GM18907 (cell line): Measurements from ENCODE around the gene ZC3H7B.

ENCODE experiments used
- ATAC-seq: cut with Tn5 transposase; IDR thresholded peaks from one replicate; pipeline ENCODE4 v1.9.1; 2021; ENCODE audit warnings: mild to moderate bottlenecking, moderate library complexity; ENCODE audit not compliant: unreplicated experiment

ZC3H7B gene

GRCh38 chr22:41324821-41325528 is 23.6 kb downstream of the ZC3H7B start:
- no peak for ATAC-seq

- ATAC-seq, result no peak
These were observed 25.8 kb downstream of the ZC3H7B start for GRCh38 chr22:41327124-41327523.

- ATAC-seq, result no peak
These were observed 28.8 kb downstream of the ZC3H7B start for GRCh38 chr22:41330169-41330568.

GRCh38 chr22:41332217-41332939 is 31.1 kb downstream of the ZC3H7B start:
- ATAC-seq, result no peak

GRCh38 chr22:41333806-41334205 is 32.5 kb downstream of the ZC3H7B start:
- ATAC-seq, result no peak

GRCh38 chr22:41334215-41334614 is 32.9 kb downstream of the ZC3H7B start:
- ATAC-seq, result no peak

- ATAC-seq, result no peak
These were observed 33.8 kb downstream of the ZC3H7B start for GRCh38 chr22:41334951-41335635.

- ATAC-seq, result no peak
These were observed 37.4 kb downstream of the ZC3H7B start for GRCh38 chr22:41338614-41339212.

- ATAC-seq, result no peak
These were observed 38.5 kb downstream of the ZC3H7B start for GRCh38 chr22:41339823-41340222.

- ATAC-seq, result no peak
These were observed 39.0 kb downstream of the ZC3H7B start for GRCh38 chr22:41340357-41340756.

- no peak for ATAC-seq
These were observed 39.7 kb downstream of the ZC3H7B start for GRCh38 chr22:41341012-41341411.

- ATAC-seq, result no peak
These were observed 40.7 kb downstream of the ZC3H7B start for GRCh38 chr22:41341990-41342389.

- no peak for ATAC-seq
These were observed 42.0 kb downstream of the ZC3H7B start for GRCh38 chr22:41343300-41343699.

GRCh38 chr22:41343717-41344116 is 42.4 kb downstream of the ZC3H7B start:
- ATAC-seq, result no peak

GRCh38 chr22:41344189-41344788 is 43.0 kb downstream of the ZC3H7B start:
- no peak for ATAC-seq

GRCh38 chr22:41345807-41346335 is 44.5 kb downstream of the ZC3H7B start:
- ATAC-seq, result no peak

GRCh38 chr22:41347066-41347859 is 45.9 kb downstream of the ZC3H7B start:
- ATAC-seq, result no peak

GRCh38 chr22:41348964-41349484 is 47.7 kb downstream of the ZC3H7B start:
- no peak for ATAC-seq

- no peak for ATAC-seq
These were observed 48.8 kb downstream of the ZC3H7B start for GRCh38 chr22:41350087-41350486.

- ATAC-seq, result no peak
These were observed 49.7 kb downstream of the ZC3H7B start for GRCh38 chr22:41351011-41351410.
